HFF-Myc (cell line): ENCODE results near the gene CD9.

Experiments used
- DNase-seq: peaks from one replicate; pipeline ENCODE4 v3.0.0-alpha.2; 2011; ENCODE audit warnings: low read depth; ENCODE audit errors: extremely low read depth
- H3K4me3 ChIP-seq: replicated peaks from 2 replicates; pipeline ENCODE4 v1.5.1; 2011; ENCODE audit warnings: low read depth, mild to moderate bottlenecking, control low read depth, low read length
- TF ChIP-seq, protein P1 (sequence below): IDR thresholded peaks from 2 replicates; pipeline ENCODE4 v1.5.1; 2012; ENCODE audit warnings: mild to moderate bottlenecking, low read depth, low read length, control low read depth; ENCODE audit errors: missing control alignments

The CD9 gene

DNA sequence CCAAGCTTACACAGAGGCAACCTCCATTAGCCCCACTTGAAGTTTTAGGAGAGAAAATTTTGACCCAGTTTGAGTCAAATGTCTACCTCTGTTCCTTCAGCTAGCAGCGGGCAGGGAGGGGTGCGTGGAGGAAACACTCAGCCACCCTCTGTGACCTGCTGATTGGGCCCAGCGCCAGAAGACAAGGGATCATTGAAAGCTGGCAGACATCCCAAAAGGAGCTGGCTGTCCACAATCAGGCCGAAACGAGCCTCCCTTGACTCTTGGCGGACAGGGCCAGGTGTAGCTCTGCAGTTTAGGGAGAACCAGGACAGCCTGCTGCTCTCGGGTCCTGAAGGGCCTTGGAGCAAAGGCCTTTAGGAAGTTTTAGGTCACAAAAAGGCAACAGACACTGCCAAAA lies 41.3 kb downstream of the CD9 start:
- no peak overlapping the region for H3K4me3 ChIP-seq
- no peak for DNase-seq
- TF ChIP-seq, protein P1, sequence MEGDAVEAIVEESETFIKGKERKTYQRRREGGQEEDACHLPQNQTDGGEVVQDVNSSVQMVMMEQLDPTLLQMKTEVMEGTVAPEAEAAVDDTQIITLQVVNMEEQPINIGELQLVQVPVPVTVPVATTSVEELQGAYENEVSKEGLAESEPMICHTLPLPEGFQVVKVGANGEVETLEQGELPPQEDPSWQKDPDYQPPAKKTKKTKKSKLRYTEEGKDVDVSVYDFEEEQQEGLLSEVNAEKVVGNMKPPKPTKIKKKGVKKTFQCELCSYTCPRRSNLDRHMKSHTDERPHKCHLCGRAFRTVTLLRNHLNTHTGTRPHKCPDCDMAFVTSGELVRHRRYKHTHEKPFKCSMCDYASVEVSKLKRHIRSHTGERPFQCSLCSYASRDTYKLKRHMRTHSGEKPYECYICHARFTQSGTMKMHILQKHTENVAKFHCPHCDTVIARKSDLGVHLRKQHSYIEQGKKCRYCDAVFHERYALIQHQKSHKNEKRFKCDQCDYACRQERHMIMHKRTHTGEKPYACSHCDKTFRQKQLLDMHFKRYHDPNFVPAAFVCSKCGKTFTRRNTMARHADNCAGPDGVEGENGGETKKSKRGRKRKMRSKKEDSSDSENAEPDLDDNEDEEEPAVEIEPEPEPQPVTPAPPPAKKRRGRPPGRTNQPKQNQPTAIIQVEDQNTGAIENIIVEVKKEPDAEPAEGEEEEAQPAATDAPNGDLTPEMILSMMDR, result no peak

DNA sequence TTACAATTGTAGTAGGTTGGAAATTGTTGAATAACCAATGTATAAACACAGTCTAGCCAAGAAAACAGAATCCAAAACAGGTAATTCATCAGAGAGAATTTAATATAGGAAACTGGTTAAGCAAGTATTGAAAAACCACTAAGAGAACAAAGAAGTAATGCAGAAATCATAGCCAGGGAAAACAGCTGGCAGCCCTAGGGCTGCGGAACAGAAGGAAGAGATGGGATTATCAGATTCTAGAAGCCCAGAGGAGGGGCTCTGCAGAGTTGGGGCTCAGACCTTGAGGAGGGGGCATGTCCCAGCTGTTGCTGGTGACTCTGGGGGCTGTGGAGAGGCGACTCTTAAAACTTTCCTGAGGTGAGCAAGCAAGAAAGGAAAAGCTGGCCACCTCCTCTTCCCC lies 49.4 kb downstream of the CD9 start:
- H3K4me3 ChIP-seq, result no peak overlapping the region
- no peak for DNase-seq
- TF ChIP-seq, protein P1, result no peak

DNA sequence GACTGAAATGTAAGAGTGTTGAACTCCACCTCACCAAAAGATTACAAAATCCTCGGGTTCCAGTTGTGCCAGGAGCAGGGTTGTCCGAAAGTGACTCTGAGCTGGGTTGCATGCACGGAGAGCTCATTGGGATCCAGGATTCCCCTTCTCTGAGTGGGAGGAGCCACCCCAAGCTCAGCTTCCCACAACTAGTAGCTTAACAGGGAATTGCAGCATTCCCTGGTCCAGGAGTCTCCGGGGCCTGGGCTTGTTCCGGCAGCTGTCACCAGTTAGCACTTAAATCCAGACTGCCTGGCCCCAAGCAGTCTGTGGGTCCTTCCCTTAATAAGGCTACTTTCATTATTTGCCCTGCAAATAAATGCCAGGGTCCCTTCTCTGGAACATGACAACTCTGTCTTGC lies 50.1 kb downstream of the CD9 start:
- TF ChIP-seq, protein P1, result no peak
- DNase-seq, result no peak
- no peak overlapping the region for H3K4me3 ChIP-seq

DNA sequence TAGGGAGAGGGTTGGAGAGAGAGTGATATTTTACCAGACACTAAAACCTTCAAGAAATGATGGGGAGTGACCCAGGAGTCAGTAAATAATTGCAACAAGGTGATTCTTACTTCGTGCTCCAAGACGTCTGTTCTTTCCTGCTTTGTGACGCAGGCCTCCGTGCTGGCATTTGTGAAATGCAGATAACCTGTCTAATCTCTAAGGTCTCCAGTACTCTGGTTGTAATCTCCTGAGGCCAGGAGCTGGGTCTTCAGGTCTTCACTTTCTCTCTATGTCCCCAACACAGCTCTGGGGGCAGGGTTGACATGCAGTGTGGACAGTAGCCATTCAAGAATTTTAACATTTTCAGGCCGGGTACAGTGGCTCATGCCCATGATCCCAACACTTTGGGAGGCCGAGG lies 53.1 kb downstream of the CD9 start:
- DNase-seq, result no peak
- TF ChIP-seq, protein P1, result no peak
- H3K4me3 ChIP-seq, result no peak overlapping the region

DNA sequence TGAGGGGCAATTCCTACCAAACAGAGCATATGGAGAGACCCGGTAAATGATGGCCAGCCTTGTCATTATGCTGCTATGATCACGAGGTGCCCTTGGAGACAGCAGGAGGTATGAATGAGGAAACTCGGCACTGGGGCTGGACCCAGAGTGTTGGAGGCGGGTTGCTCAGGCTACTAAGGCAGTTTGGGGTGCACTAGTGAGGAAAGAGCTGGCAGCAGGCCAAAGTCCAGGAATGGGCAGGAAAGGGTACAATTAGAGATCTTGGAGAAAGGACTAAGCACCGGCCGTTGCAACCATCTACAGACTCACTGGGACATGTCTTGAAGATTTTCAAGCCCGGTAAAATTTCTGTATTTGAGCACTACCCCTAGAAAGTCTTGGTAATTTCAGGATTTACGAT lies 54.3 kb downstream of the CD9 start:
- TF ChIP-seq, protein P1, result no peak
- no peak overlapping the region for H3K4me3 ChIP-seq
- DNase-seq, result no peak

DNA sequence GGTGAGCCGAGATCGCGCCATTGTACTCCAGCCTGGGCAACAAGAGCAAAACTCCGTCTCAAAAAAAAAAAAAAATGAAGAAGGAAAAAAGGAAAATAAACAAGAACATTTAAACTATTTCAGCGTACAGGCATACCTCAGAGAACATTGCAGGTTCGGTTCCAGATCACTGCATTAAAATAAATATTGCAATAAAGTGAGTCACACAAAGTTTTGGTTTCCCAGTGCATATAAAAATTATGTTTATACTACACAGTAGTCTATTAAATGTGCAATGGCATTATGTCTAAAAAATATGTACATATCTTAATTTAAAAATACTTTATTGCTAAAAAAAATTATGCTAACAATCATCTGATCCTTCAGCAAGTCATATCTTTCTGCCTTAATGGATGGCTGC lies 56.8 kb downstream of the CD9 start:
- no peak overlapping the region for H3K4me3 ChIP-seq
- no peak for DNase-seq
- TF ChIP-seq, protein P1, result no peak

DNA sequence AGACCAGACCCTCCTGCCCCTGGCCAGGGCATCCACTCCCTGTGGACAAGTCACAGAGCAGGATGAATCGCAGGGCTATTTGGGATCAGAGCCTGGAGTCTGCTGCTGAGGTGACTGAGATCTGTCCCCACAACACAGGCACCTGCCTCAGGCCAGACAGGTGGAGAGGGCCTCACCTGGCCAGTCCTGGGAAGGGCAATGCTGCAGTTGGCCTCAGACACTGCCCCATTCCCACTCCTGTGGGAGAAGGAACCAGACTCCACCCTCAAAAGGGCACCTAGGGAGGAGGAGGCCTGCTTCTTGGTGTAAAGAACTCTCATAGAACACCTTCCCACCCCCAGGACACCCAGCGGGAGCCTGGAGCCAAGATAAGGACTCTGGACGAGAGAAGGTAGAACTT lies 62.0 kb downstream of the CD9 start:
- no peak overlapping the region for H3K4me3 ChIP-seq
- no peak for DNase-seq
- TF ChIP-seq, protein P1, result no peak
